Stimulated activated CD4-positive, alpha-beta T cell treated with anti-CD3 and anti-CD28 coated beads, TNF-alpha, amount 100 ng/mL, for 24 hours (primary cell): ENCODE results near the gene COL11A1.

Source experiments
- DNase-seq, 3 experiments: peaks; one replicate each; pipeline ENCODE4 v3.0.0-alpha.2; 2020; ENCODE audit warnings: low read depth in 3 of 3

COL11A1 gene

DNA sequence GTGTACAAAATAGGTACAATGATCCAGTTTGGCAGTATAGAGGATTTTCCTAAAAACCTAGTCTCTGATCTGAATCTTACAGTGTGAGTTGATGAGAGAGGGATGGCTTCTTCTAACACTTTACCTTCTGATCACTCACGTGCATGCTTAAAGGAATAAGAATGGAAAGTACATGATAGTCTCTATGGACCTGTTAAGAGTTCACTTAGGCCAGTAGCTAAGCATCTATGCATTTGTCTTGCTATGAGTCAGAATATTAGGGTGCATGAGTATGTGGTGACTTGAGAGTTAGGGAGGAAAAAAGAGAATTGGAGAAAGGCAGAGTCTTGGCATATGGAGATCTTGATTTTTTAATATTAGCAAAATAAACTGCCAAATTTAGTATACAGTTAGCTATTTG is 206.3 kb downstream of the COL11A1 start:
- DNase-seq, result no peak

- no peak for DNase-seq
Measured at GRCh38 chr1:102899935-102900334, 208.4 kb downstream of the COL11A1 start.

DNA sequence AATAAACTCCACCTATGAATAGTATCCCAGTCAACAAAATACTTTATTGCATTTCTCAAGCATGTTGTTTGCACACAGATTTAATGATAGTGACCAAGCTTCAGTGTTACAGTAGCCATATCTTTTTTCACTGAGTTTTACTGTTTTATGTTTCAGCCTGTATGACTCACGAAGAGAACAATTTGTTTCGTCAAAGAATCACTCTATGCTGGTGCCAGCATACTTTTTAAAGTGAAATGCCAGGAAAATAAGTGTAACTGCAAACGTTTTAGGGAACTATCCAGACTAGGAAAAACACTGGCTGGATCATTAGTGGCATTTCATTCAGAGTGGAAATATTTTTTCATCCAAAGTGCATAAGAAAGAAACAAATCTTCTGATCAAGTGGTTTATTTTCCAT is 210.8 kb downstream of the COL11A1 start:
- DNase-seq, result no peak

DNA sequence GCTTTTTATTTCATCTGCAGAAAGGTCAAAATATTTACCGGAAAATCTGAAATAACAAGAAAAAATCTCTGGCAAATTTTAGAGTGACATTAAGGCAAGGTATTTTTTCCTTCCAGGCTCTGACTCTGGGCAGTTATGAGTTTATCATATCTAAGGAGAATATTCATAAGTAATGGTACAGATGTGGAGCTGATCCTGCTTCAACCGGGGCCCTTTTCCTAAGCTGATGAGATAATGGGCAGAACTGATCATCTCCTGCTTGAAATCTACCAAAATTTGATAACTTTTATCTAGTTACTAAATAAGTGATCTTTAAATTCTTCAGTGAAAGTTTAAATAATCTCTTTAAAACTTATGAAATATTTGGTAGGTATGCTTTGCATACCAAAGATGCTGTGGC is 211.6 kb downstream of the COL11A1 start:
- no peak for DNase-seq

- no peak for DNase-seq
Measured at GRCh38 chr1:102896286-102896685, 212.0 kb downstream of the COL11A1 start.

DNA sequence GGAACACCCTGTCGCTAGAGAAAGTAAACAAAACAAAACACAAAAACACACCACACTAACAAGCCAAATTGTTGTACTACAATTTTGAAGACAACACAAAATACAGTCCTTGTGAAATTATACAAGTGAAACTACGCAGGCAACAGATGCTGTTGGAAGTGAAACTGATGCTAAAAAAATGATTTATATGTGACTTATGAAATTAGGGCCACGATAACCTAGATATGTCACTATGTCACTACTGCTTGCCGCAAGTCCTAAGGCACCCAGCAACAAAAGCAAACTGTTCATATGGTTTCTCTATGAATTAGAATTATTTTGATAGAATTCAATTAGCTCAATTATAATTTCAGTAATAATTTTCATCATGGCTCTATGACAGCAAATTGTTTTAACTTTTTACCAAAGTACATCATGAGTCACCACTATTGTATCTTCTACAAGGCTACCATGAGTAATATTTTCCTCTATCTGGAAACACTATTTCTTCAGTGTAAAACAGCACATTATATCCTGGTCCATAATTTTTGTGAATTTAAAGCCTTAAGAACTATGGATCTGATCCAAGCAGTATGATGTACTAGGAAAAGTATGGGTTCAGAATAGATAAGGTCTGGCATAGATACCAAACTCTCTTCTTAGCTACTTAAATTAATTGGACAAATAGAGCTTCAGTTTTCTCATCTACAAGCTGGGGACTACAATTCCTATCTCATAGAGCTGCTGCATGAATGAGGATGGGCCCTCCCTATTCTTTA is 216.3 kb downstream of the COL11A1 start:
- DNase-seq, result no peak

- no peak for DNase-seq
Measured at GRCh38 chr1:102886638-102887037, 221.7 kb downstream of the COL11A1 start.

DNA sequence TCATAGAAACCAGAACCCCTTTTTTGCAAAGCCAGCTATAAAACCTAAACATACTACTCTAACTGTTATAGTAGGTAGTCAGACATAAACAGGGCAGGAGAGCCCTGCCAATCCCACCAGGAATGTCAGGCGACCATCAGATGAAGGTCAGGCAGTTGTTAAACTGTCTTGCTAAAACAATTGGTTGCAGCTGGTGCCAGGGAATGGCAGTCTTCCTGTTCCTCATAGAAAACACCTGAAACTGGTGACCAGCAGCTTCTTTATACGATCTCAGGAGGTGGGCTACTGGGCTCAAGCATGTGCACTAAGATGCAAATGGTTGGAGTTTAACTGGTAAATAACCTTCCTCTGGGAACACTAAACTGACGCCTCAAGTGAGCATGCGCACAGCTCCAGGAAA is 224.1 kb downstream of the COL11A1 start:
- no peak for DNase-seq

- no peak for DNase-seq
Measured at GRCh38 chr1:102879439-102879993, 228.8 kb downstream of the COL11A1 start.

DNA sequence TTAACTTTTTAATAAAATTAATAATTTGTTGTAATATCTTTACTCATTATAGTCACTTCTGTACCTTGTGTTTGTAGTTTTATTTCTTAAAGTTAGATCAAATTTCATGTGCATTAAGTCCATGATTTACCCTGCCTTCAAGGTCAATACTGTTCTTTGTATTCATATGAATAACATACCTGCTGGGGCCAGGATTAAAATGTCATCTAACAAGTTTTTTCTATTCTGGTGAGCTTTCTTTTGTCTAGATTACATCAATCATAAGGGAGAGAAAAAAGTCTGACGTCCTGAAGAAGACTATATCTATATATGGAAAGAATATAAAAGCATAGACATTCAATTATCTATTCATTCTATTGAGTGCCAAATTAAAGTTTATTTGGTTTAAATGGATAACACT is 232.6 kb downstream of the COL11A1 start:
- no peak for DNase-seq

DNA sequence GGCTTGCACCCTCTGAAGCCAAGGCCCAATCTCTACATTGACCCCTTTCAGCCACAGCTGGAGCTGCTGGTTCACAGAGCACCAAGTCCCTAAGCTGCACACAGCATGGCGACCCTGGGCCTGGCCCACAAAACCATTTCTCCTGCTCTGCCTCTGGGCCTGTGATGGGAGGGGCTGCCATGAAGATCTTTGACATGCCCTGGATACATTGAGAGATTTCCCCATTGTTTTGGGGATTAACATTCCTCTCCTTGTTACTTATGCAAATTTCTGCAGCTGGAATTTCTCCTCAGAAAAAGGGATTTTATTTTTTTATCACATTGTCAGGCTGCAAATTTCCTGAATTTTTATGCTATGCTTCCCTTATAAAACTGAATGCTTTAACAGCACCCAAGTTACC is 235.8 kb downstream of the COL11A1 start:
- no peak for DNase-seq

DNA sequence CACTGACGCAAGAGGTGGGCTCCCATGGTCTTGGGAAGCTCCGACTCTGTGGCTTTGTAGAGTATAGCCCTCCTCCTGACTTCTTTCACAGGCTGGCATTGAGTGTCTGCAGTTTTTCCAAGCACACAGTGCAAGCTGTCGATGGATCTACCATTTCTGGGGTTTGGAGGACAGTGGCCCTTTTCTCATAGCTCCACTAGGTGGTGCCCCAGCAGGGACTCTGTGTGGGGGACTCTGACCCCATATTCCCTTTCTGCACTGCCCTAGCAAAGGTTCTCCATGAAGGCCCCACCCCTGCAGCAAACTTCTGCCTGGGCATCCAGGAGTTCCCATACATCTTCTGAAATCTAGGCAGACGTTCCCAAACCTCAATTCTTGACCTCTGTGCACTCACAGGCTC is 236.2 kb downstream of the COL11A1 start:
- DNase-seq, result no peak

DNA sequence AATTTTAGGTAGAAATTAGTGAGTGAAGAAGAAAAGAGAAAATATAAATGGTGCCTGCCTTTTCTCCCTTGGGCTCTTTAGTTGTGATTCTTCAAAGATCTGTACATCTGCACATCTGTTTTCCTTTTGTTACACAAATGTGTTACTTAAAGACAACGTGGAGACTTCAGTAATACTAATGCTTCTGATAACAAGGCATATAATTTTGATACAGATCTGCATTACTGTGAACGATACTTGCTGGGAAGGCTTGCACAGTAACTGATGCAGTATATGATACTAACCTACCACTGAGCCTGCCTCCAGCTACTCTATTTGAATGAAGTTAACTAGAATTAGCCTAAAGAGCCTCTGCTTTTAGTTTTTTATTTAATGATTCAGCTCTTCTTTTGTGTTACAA is 244.6 kb downstream of the COL11A1 start:
- DNase-seq, result no peak

DNA sequence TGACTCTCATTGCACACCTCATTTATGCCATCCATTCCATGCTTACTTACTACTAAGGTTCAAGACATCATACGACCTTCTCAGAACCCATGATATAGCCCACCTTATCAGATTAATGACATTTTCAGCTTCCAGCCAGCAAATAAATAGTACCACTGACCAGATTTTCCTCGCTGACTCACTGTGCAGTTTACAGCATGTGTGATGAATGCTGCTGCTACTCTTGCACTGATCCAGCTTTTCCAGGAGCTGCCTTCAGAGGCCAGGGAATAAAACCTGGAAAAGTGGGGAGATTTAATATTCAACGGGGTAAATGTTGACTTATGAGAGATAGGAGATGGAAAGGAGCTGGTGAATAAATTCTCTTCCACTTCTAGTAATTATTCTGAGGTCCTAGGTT is 247.1 kb downstream of the COL11A1 start:
- no peak for DNase-seq

DNA sequence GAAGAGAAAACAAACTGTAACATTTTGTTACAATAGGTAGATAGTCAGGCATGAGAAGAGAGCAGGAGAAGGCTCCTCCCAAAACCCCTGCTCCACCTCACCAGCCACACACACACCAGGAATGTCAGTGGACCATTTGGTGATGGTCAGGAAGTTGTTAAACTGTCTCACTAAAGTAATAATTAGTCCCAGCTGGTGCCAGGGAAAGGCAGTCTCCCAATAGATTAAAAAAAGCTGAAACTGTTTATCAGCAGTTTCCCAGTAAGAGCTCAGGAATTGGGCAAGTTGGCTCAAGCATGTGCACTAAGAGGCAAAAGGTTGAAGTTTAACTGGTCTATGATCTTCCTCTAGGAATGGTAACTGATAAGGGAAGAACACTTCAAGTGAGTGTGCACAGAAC is 249.6 kb downstream of the COL11A1 start:
- DNase-seq, result no peak

- no peak for DNase-seq
Measured at GRCh38 chr1:102857251-102857650, 251.1 kb downstream of the COL11A1 start.

GRCh38 chr1:102853701-102854187 is 254.6 kb downstream of the COL11A1 start:
- DNase-seq, result no peak

- DNase-seq, result no peak
Measured at GRCh38 chr1:102853136-102853535, 255.2 kb downstream of the COL11A1 start.

DNA sequence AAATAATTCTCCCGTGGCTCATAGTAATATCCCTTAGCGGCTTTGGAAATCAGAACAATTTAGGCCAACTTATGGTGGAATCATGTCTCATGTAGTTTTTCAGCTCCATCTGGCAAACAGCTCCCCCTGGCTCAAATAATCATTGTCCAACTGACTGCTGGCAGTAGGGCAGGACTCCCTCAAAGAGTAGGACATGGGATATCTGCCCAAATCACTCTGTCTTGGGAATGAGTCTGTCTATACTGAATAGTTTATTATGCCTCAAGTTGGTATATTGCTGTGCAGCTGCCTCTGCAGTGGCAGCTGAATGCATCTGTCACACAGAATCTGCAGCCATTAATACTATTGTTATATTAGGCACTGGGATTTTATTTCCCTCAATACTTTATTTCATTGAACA is 255.7 kb downstream of the COL11A1 start:
- no peak for DNase-seq

DNA sequence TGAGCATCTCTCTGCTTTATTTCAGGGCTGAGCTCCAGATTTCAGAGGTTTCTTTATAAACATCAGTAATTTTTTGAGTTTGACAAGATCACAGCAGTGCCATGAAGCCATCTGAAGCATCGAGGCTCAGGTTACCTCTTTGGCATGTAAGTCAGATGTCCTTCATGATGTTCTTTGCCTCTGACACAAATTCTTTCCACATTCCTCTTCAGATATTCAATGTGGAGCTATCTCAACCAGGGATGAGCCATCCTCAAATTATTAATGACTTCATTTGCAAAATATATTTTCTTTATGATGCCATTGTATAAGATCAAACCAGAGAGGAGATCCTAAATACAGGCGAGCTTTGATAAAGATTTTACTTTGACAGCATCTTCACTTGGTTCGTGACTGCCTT is 256.7 kb downstream of the COL11A1 start:
- no peak for DNase-seq

GRCh38 chr1:102842606-102843005 is 265.7 kb downstream of the COL11A1 start:
- no peak for DNase-seq

DNA sequence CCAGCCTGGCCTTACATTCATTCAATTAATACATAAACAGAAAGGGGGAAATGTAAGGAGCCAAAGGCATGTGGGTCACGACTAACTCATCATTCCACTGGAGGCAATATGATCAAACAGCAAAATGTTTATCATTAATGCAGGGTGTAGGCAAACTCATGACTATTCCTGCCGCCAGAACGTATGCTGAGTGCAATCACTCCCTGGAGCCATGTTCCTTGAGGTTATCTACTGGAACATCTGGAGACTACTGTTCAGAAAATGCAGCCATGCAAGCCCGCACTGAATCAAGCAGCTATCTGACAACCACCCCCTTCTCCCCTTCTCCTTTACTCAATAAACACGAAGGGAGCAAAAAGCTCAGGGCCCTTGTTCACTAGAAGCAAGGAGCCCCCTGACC is 267.6 kb downstream of the COL11A1 start:
- DNase-seq, result no peak

DNA sequence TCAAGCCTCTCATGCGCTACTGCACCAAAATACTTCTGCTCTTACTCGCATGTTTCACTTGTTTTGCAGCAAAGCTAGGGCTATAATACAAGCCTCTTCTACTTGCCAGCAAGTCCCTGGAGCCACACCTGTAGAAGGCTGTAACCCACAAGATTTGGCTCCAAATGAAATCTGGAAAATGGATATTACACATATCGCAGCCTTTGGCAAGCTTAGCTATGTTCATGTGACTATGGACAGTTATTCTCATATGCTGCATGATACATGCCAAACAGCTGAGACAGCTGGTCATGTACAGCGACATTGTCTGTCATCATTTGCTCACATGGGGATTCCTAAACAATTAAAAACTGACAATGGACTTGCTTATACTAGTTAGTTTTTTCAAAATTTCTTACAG is 270.3 kb downstream of the COL11A1 start:
- no peak for DNase-seq

- no peak for DNase-seq
Measured at GRCh38 chr1:102837551-102837950, 270.8 kb downstream of the COL11A1 start.
